ENCODE data around the gene TTYH2.

TTYH2 gene

GRCh38 chr17:74240618-74241205, 27.3 kb downstream of the TTYH2 start:
- no peak overlapping the region for H3K4me3 ChIP-seq (ENCODE audit: low read depth, low read length)
- no peak for TF ChIP-seq MAX (IDR thresholded peaks at IDR 0.05; ENCODE audit: low read depth, low read length)
- no peak for TF ChIP-seq POLR2A (IDR thresholded peaks at IDR 0.05; ENCODE audit: extremely low read depth, insufficient read length)
- DNase-seq (ENCODE audit: low read depth): no peak

- no peak overlapping the region for H3K4me3 ChIP-seq (ENCODE audit: low read depth, low read length)
- DNase-seq (ENCODE audit: low read depth): no peak
- TF ChIP-seq MYC (IDR thresholded peaks at IDR 0.05; ENCODE audit: low read depth, low read length) (no peak), CTCF (IDR thresholded peaks at IDR 0.05; ENCODE audit: low read depth, low read length) (no peak), POLR2A (IDR thresholded peaks at IDR 0.05; ENCODE audit: extremely low read depth, insufficient read length) (no peak), MAX (IDR thresholded peaks at IDR 0.05; ENCODE audit: low read depth, low read length) (no peak)
These were observed 28.1 kb downstream of the TTYH2 start for GRCh38 chr17:74241431-74241830.

GRCh38 chr17:74241847-74242246, 28.5 kb downstream of the TTYH2 start:
- H3K4me3 ChIP-seq (ENCODE audit: low read depth, low read length): no peak overlapping the region
- TF ChIP-seq POLR2A (IDR thresholded peaks at IDR 0.05; ENCODE audit: extremely low read depth, insufficient read length): no peak
- no peak for TF ChIP-seq CTCF (IDR thresholded peaks at IDR 0.05; ENCODE audit: low read depth, low read length)
- TF ChIP-seq MAX (IDR thresholded peaks at IDR 0.05; ENCODE audit: low read depth, low read length): no peak
- TF ChIP-seq MYC (IDR thresholded peaks at IDR 0.05; ENCODE audit: low read depth, low read length): no peak
- DNase-seq (ENCODE audit: low read depth): no peak

GRCh38 chr17:74243013-74243755, 29.8 kb downstream of the TTYH2 start:
- H3K4me3 ChIP-seq (ENCODE audit: low read depth, low read length): no peak overlapping the region
- TF ChIP-seq CTCF (IDR thresholded peaks at IDR 0.05; ENCODE audit: low read depth, low read length): no peak
- no peak for TF ChIP-seq MAX (IDR thresholded peaks at IDR 0.05; ENCODE audit: low read depth, low read length)
- TF ChIP-seq POLR2A (IDR thresholded peaks at IDR 0.05; ENCODE audit: extremely low read depth, insufficient read length): no peak
- DNase-seq (ENCODE audit: low read depth): no peak

GRCh38 chr17:74244128-74244527, 30.8 kb downstream of the TTYH2 start:
- no peak for TF ChIP-seq POLR2A (IDR thresholded peaks at IDR 0.05; ENCODE audit: extremely low read depth, insufficient read length)
- TF ChIP-seq CTCF (IDR thresholded peaks at IDR 0.05; ENCODE audit: low read depth, low read length): no peak
- TF ChIP-seq MYC (IDR thresholded peaks at IDR 0.05; ENCODE audit: low read depth, low read length): no peak
- no peak for TF ChIP-seq MAX (IDR thresholded peaks at IDR 0.05; ENCODE audit: low read depth, low read length)
- no peak for DNase-seq (ENCODE audit: low read depth)
- H3K4me3 ChIP-seq (ENCODE audit: low read depth, low read length): no peak overlapping the region

- TF ChIP-seq MAX (IDR thresholded peaks at IDR 0.05; ENCODE audit: low read depth, low read length) (no peak), CTCF (IDR thresholded peaks at IDR 0.05; ENCODE audit: low read depth, low read length) (no peak), POLR2A (IDR thresholded peaks at IDR 0.05; ENCODE audit: extremely low read depth, insufficient read length) (no peak), MYC (IDR thresholded peaks at IDR 0.05; ENCODE audit: low read depth, low read length) (no peak)
- no peak overlapping the region for H3K4me3 ChIP-seq (ENCODE audit: low read depth, low read length)
- no peak for DNase-seq (ENCODE audit: low read depth)
These were observed 31.2 kb downstream of the TTYH2 start for GRCh38 chr17:74244548-74244947.

Data from NB4 (cell line).